HEK293T (cell line): ENCODE data around the gene PLGLB1.
"Not testable (repeated sequence)": the region's sequence is repeated elsewhere in the genome, so short reads cannot be mapped to it uniquely, and the experiment has no call there.

Experiments
- FOXK2 ChIP-seq: fragments of 450-650 bp; IDR thresholded peaks from 2 replicates; pipeline ENCODE4 v1.6.1; 2016; ENCODE audit warnings: mild to moderate bottlenecking
- TARDBP ChIP-seq: fragments of 450-650 bp; IDR thresholded peaks from 2 replicates; pipeline ENCODE4 v1.6.1; 2016

- TF ChIP-seq TARDBP, FOXK2: not testable (repeated sequence)
Measured at GRCh38 chr2:87063431-87063830, 41.8 kb upstream of the PLGLB1 start.
